WTC11 (cell line): Measurements from ENCODE around the gene BRSK2. TPM values are rescaled to one million over a fixed set of nuclear protein-coding genes. Genes with fewer than 3 reads are reported as not detected.

ENCODE experiments used
- ATAC-seq: fragments of 200-7000 bp; cut with Tn5 transposase; 2 replicates; pipeline ENCODE4 v1.10.0; 2021; ENCODE audit warnings: mild to moderate bottlenecking, moderate library complexity
- CTCF ChIA-PET: fragments of 300-600 bp; sonication (Branson Sonifier 250); formaldehyde crosslinking; loops from one replicate; lab custom pipeline; 2021; ENCODE audit warnings: antibody characterized with exemption; lab: Charles Lee
- POLR2A ChIA-PET: fragments of 350-600 bp; sonication (Branson Sonifier 250); formaldehyde crosslinking; loops from one replicate; lab custom pipeline; 2021; ENCODE audit warnings: antibody characterized with exemption; lab: Charles Lee
- DNase-seq: peaks from one replicate; pipeline ENCODE4 v3.0.0; 2021; ENCODE audit warnings: low spot score
- H3K27ac Mint-ChIP-seq: 2 replicates; pipeline ENCODE4 v1.8.0; 2021; ENCODE audit warnings: mixed read lengths
- H3K27me3 Mint-ChIP-seq: 2 replicates; pipeline ENCODE4 v1.8.0; 2021; ENCODE audit warnings: low read depth, mild to moderate bottlenecking, moderate library complexity, mixed read lengths
- H3K36me3 Mint-ChIP-seq: 2 replicates; pipeline ENCODE4 v1.8.0; 2021; ENCODE audit warnings: mixed read lengths
- H3K4me1 Mint-ChIP-seq: 2 replicates; pipeline ENCODE4 v1.8.0; 2022; ENCODE audit warnings: mixed read lengths
- H3K4me3 Mint-ChIP-seq: 2 replicates; pipeline ENCODE4 v1.8.0; 2021; ENCODE audit warnings: mild to moderate bottlenecking, moderate library complexity, mixed read lengths
- H3K9me3 Mint-ChIP-seq: 2 replicates; pipeline ENCODE4 v1.8.0; 2021; ENCODE audit warnings: mixed read lengths
- CREB1 ChIP-seq: sonication (generic); formaldehyde crosslinking; IDR thresholded peaks from 2 replicates; pipeline ENCODE4 v1.8.0; 2023; ENCODE audit warnings: mild to moderate bottlenecking, missing genetic modification reagents
- CREM ChIP-seq: sonication (generic); formaldehyde crosslinking; IDR thresholded peaks from 2 replicates; pipeline ENCODE4 v1.8.1; 2022; ENCODE audit warnings: mild to moderate bottlenecking, missing genetic modification reagents, moderate library complexity
- FOXK1 ChIP-seq: sonication (generic); formaldehyde crosslinking; IDR thresholded peaks from 2 replicates; pipeline ENCODE4 v1.8.0; 2022; ENCODE audit warnings: mild to moderate bottlenecking, moderate library complexity, missing genetic modification reagents
- GRHL2 ChIP-seq: fragments of 250-450 bp; sonication (Bioruptor Pico); IDR thresholded peaks from 2 replicates; pipeline ENCODE4 v1.8.0; 2022; ENCODE audit warnings: mild to moderate bottlenecking, moderate library complexity; ENCODE audit not compliant: insufficient replicate concordance, severe bottlenecking
- GTF2I ChIP-seq: fragments of 250-450 bp; sonication (Bioruptor Pico); conservative IDR thresholded peaks from 2 replicates; pipeline ENCODE4 v1.4.0; 2021; ENCODE audit warnings: mild to moderate bottlenecking
- NFATC4 ChIP-seq: fragments of 250-450 bp; sonication (Bioruptor Pico); IDR thresholded peaks from 2 replicates; pipeline ENCODE4 v1.9.0; 2021; ENCODE audit warnings: mild to moderate bottlenecking
- NR3C1 ChIP-seq: sonication (generic); formaldehyde crosslinking; conservative IDR thresholded peaks from 2 replicates; pipeline ENCODE4 v1.8.1; 2023; ENCODE audit warnings: low read depth, mild to moderate bottlenecking, missing genetic modification reagents
- OVOL2 ChIP-seq: fragments of 250-450 bp; sonication (Bioruptor Pico); IDR thresholded peaks from 2 replicates; pipeline ENCODE4 v1.9.0; 2021; ENCODE audit warnings: mild to moderate bottlenecking, borderline replicate concordance
- SMAD3 ChIP-seq: sonication (generic); formaldehyde crosslinking; IDR thresholded peaks from 2 replicates; pipeline ENCODE4 v1.8.0; 2022; ENCODE audit warnings: missing genetic modification reagents, mild to moderate bottlenecking, borderline replicate concordance
- SMAD4 ChIP-seq: sonication (generic); formaldehyde crosslinking; IDR thresholded peaks from 2 replicates; pipeline ENCODE4 v1.8.0; 2022; ENCODE audit warnings: mild to moderate bottlenecking, missing genetic modification reagents
- SOX15 ChIP-seq: fragments of 250-450 bp; sonication (Bioruptor Pico); IDR thresholded peaks from 2 replicates; pipeline ENCODE4 v1.9.0; 2021; ENCODE audit warnings: mild to moderate bottlenecking
- TCF7 ChIP-seq: sonication (generic); formaldehyde crosslinking; IDR thresholded peaks from 2 replicates; pipeline ENCODE4 v1.8.0; 2022; ENCODE audit warnings: mild to moderate bottlenecking, low read depth, missing genetic modification reagents, moderate library complexity
- ZNF317 ChIP-seq: sonication (generic); formaldehyde crosslinking; IDR thresholded peaks from 2 replicates; pipeline ENCODE4 v1.8.1; 2023; ENCODE audit warnings: low read depth, mild to moderate bottlenecking, moderate library complexity, missing genetic modification reagents, borderline replicate concordance
- ZNF423 ChIP-seq: fragments of 250-450 bp; sonication (Bioruptor Pico); IDR thresholded peaks from 2 replicates; pipeline ENCODE4 v2.1.2; 2022; ENCODE audit warnings: mild to moderate bottlenecking, moderate library complexity
- total RNA-seq: library from RNA; stranded (reverse); gene quantifications from 3 replicates; pipeline ENCODE4 v1.2.3, GENCODE V29; 2021
- TF ChIP-seq, protein P1 (sequence below): sonication (generic); formaldehyde crosslinking; IDR thresholded peaks from 2 replicates; pipeline ENCODE4 v1.8.1; 2023; ENCODE audit warnings: mild to moderate bottlenecking, missing genetic modification reagents, borderline replicate concordance
- TF ChIP-seq, protein P2 (sequence below): sonication (generic); formaldehyde crosslinking; IDR thresholded peaks from 2 replicates; pipeline ENCODE4 v1.8.1; 2023; ENCODE audit warnings: mild to moderate bottlenecking, missing genetic modification reagents
- TF ChIP-seq, protein P3 (sequence below): sonication (generic); formaldehyde crosslinking; IDR thresholded peaks from 2 replicates; pipeline ENCODE4 v1.8.0; 2022; ENCODE audit warnings: mild to moderate bottlenecking, missing genetic modification reagents
- TF ChIP-seq, protein P4 (sequence below): sonication (generic); formaldehyde crosslinking; IDR thresholded peaks from 2 replicates; pipeline ENCODE4 v1.8.1; 2022; ENCODE audit warnings: low read depth, missing genetic modification reagents, borderline replicate concordance
- TF ChIP-seq, protein P5 (sequence below): sonication (generic); formaldehyde crosslinking; conservative IDR thresholded peaks from 2 replicates; pipeline ENCODE4 v1.8.1; 2023; ENCODE audit warnings: mild to moderate bottlenecking, low read depth, missing genetic modification reagents, moderate library complexity

Gene BRSK2
- total RNA-seq, 1 experiment from 2014 or later: 34.5 TPM

DNA sequence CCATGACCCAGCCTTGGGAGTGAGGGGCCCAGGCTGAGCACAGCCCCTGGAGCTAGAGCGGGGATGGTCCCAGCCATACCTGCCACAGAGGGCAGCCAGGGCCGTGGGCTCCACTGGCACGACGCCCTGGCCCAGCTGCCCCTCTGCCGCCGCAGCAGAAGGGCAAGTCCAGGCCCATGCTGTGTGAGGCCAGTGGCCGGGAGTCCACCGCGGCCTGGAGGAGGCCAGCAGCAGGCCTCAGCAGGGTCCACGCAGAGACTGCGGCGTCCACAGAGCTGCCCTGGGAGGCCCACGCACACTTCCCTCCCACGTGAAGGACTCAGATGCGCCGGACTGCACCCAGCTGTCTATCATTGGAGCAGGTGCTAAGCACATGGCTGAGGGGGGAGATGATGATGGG, 73.3 kb downstream of the BRSK2 start (continued):
- no peak for TF ChIP-seq FOXK1 (CRISPR knock-in tag)
- TF ChIP-seq ZNF317: no peak

DNA sequence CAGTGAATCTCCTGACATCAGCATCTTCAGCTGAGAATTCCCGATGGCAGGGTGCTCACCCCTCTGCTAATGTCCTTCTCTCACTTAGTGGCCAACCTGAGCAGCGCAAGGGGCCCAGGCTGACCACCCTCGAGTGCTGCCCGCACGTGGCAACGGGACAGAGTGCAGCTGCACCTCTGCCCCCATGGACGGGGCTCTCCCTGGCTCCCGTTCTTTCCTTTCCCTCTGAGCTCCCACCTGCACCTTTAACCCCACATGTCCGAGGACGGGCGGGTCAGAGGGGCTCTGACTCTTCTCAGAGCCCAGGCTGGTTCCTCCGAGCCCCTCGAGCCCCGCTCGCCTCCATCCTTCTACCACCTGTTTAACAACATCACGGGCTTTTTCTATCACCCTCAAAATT, 77.0 kb downstream of the BRSK2 start:
- H3K36me3 Mint-ChIP-seq: no peaks in the 10 kb centered on the region
- H3K9me3 Mint-ChIP-seq: no peaks in the 10 kb centered on the region
- ChIA-PET CTCF (interaction anchor here (1.0 to 2.0 kb wide), 3 partner anchors 13 to 48 kb away, joined by 3 to 6 read pairs (median 3); no protein-coding TSS in a partner anchor), POLR2A (no interaction called here)
- H3K4me1 Mint-ChIP-seq: no peaks in the 10 kb centered on the region
- ATAC-seq (no peak), DNase-seq (no peak)
- H3K27ac Mint-ChIP-seq: no peak overlapping the region
- H3K27me3 Mint-ChIP-seq: no peaks in the 10 kb centered on the region
- TF ChIP-seq OVOL2 (no peak), NFATC4 (CRISPR knock-in tag) (no peak), GRHL2 (CRISPR knock-in tag) (no peak)
- TF ChIP-seq, protein P1, sequence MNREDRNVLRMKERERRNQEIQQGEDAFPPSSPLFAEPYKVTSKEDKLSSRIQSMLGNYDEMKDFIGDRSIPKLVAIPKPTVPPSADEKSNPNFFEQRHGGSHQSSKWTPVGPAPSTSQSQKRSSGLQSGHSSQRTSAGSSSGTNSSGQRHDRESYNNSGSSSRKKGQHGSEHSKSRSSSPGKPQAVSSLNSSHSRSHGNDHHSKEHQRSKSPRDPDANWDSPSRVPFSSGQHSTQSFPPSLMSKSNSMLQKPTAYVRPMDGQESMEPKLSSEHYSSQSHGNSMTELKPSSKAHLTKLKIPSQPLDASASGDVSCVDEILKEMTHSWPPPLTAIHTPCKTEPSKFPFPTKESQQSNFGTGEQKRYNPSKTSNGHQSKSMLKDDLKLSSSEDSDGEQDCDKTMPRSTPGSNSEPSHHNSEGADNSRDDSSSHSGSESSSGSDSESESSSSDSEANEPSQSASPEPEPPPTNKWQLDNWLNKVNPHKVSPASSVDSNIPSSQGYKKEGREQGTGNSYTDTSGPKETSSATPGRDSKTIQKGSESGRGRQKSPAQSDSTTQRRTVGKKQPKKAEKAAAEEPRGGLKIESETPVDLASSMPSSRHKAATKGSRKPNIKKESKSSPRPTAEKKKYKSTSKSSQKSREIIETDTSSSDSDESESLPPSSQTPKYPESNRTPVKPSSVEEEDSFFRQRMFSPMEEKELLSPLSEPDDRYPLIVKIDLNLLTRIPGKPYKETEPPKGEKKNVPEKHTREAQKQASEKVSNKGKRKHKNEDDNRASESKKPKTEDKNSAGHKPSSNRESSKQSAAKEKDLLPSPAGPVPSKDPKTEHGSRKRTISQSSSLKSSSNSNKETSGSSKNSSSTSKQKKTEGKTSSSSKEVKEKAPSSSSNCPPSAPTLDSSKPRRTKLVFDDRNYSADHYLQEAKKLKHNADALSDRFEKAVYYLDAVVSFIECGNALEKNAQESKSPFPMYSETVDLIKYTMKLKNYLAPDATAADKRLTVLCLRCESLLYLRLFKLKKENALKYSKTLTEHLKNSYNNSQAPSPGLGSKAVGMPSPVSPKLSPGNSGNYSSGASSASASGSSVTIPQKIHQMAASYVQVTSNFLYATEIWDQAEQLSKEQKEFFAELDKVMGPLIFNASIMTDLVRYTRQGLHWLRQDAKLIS: no peak
- TF ChIP-seq, protein P2, sequence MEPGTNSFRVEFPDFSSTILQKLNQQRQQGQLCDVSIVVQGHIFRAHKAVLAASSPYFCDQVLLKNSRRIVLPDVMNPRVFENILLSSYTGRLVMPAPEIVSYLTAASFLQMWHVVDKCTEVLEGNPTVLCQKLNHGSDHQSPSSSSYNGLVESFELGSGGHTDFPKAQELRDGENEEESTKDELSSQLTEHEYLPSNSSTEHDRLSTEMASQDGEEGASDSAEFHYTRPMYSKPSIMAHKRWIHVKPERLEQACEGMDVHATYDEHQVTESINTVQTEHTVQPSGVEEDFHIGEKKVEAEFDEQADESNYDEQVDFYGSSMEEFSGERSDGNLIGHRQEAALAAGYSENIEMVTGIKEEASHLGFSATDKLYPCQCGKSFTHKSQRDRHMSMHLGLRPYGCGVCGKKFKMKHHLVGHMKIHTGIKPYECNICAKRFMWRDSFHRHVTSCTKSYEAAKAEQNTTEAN (CRISPR knock-in tag): no peak
- H3K4me3 Mint-ChIP-seq: no peak overlapping the region

DNA sequence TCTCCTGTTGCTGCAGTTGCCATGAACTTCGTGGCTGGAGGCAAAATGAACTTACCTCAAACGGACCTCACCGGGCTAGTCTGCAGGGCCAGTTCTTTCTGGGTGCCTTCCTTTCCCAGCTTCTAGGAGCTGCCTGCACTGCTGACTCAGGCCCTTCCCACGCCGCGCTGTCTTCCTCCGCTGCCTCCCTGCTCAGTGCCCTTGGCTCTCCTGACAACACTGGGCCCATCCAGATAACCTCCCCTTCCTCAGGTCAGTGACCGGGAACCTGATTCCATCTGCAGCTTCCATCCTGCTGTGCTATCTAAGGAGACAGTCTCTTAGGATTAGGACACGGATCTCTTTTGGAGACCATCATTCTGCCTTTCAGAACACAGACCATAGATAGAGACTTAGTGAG, 77.5 kb downstream of the BRSK2 start:
- no peaks in the 10 kb centered on the region for H3K4me1 Mint-ChIP-seq
- POLR2A ChIA-PET: no interaction called here
- H3K36me3 Mint-ChIP-seq: no peaks in the 10 kb centered on the region
- TF ChIP-seq, protein P3, sequence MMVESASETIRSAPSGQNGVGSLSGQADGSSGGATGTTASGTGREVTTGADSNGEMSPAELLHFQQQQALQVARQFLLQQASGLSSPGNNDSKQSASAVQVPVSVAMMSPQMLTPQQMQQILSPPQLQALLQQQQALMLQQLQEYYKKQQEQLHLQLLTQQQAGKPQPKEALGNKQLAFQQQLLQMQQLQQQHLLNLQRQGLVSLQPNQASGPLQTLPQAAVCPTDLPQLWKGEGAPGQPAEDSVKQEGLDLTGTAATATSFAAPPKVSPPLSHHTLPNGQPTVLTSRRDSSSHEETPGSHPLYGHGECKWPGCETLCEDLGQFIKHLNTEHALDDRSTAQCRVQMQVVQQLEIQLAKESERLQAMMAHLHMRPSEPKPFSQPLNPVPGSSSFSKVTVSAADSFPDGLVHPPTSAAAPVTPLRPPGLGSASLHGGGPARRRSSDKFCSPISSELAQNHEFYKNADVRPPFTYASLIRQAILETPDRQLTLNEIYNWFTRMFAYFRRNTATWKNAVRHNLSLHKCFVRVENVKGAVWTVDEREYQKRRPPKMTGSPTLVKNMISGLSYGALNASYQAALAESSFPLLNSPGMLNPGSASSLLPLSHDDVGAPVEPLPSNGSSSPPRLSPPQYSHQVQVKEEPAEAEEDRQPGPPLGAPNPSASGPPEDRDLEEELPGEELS: no peak
- TF ChIP-seq GTF2I (CRISPR knock-in tag) (no peak), ZNF423 (CRISPR knock-in tag) (no peak), TCF7 (no peak)
- H3K9me3 Mint-ChIP-seq: no peaks in the 10 kb centered on the region
- DNase-seq: no peak
- H3K4me3 Mint-ChIP-seq: no peak overlapping the region
- no peak for ATAC-seq
- H3K27ac Mint-ChIP-seq: peak overlapping the region; percentile 51
- CTCF ChIA-PET: interaction anchor here (2.0 kb wide), 1 partner anchor 14 kb away, joined by 6 read pairs; no protein-coding TSS in a partner anchor
- no peaks in the 10 kb centered on the region for H3K27me3 Mint-ChIP-seq

DNA sequence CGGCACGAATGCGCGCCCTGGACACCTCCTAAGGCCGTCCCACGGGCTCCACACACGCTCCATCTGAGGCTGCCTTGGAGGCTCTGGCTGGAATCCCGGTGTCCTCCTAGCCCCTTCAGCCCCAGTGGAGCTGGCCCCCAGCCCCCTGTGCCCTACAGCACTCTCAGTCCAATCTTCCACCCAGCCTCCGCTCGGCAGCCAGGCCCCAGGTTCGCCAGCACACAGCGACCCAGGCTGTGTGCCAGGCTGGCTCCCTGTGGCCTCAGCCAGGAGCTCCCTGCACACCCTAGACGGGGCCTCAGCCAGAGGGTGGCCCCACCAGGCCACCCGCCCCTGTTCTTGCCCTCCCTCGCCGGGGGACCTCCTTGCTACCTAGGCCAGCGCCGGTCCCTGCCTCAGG, 78.3 kb downstream of the BRSK2 start:
- ChIA-PET POLR2A (no interaction called here), CTCF (interaction anchor here (1.0 to 2.0 kb wide), 2 partner anchors 15 to 37 kb away, joined by 4 to 6 read pairs; no protein-coding TSS in a partner anchor)
- DNase-seq (no peak), ATAC-seq (no peak)
- H3K4me1 Mint-ChIP-seq: no peaks in the 10 kb centered on the region
- no peak overlapping the region for H3K27ac Mint-ChIP-seq
- no peaks in the 10 kb centered on the region for H3K9me3 Mint-ChIP-seq
- H3K36me3 Mint-ChIP-seq: no peaks in the 10 kb centered on the region
- no peak overlapping the region for H3K4me3 Mint-ChIP-seq
- H3K27me3 Mint-ChIP-seq: no peaks in the 10 kb centered on the region
- TF ChIP-seq NR3C1 (no peak), SMAD3 (CRISPR knock-in tag) (no peak), SOX15 (CRISPR knock-in tag) (no peak), CREM (CRISPR knock-in tag) (no peak), CREB1 (CRISPR knock-in tag) (no peak), SMAD4 (CRISPR knock-in tag) (no peak)
- TF ChIP-seq, protein P4, sequence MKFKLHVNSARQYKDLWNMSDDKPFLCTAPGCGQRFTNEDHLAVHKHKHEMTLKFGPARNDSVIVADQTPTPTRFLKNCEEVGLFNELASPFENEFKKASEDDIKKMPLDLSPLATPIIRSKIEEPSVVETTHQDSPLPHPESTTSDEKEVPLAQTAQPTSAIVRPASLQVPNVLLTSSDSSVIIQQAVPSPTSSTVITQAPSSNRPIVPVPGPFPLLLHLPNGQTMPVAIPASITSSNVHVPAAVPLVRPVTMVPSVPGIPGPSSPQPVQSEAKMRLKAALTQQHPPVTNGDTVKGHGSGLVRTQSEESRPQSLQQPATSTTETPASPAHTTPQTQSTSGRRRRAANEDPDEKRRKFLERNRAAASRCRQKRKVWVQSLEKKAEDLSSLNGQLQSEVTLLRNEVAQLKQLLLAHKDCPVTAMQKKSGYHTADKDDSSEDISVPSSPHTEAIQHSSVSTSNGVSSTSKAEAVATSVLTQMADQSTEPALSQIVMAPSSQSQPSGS (CRISPR knock-in tag): no peak
- TF ChIP-seq, protein P5, sequence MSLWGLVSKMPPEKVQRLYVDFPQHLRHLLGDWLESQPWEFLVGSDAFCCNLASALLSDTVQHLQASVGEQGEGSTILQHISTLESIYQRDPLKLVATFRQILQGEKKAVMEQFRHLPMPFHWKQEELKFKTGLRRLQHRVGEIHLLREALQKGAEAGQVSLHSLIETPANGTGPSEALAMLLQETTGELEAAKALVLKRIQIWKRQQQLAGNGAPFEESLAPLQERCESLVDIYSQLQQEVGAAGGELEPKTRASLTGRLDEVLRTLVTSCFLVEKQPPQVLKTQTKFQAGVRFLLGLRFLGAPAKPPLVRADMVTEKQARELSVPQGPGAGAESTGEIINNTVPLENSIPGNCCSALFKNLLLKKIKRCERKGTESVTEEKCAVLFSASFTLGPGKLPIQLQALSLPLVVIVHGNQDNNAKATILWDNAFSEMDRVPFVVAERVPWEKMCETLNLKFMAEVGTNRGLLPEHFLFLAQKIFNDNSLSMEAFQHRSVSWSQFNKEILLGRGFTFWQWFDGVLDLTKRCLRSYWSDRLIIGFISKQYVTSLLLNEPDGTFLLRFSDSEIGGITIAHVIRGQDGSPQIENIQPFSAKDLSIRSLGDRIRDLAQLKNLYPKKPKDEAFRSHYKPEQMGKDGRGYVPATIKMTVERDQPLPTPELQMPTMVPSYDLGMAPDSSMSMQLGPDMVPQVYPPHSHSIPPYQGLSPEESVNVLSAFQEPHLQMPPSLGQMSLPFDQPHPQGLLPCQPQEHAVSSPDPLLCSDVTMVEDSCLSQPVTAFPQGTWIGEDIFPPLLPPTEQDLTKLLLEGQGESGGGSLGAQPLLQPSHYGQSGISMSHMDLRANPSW (CRISPR knock-in tag): no peak
